AG09309 (cell line): ENCODE results near the gene GJC1.

Experiments used
- DNase-seq: peaks from one replicate; pipeline ENCODE4 v3.0.0-alpha.2; 2010; ENCODE audit warnings: low read depth
- H3K4me3 ChIP-seq: 2 replicates; pipeline ENCODE4 v1.5.1; 2011; ENCODE audit warnings: mild to moderate bottlenecking, low read depth, low read length, moderate library complexity; ENCODE audit not compliant: control insufficient read depth
- TF ChIP-seq, protein P1 (sequence below): IDR thresholded peaks from 2 replicates; pipeline ENCODE4 v1.5.1; 2011; ENCODE audit warnings: mild to moderate bottlenecking, low read depth, low read length, inconsistent platforms; ENCODE audit not compliant: insufficient read depth, control insufficient read depth; ENCODE audit errors: missing control alignments

GJC1 gene

DNA sequence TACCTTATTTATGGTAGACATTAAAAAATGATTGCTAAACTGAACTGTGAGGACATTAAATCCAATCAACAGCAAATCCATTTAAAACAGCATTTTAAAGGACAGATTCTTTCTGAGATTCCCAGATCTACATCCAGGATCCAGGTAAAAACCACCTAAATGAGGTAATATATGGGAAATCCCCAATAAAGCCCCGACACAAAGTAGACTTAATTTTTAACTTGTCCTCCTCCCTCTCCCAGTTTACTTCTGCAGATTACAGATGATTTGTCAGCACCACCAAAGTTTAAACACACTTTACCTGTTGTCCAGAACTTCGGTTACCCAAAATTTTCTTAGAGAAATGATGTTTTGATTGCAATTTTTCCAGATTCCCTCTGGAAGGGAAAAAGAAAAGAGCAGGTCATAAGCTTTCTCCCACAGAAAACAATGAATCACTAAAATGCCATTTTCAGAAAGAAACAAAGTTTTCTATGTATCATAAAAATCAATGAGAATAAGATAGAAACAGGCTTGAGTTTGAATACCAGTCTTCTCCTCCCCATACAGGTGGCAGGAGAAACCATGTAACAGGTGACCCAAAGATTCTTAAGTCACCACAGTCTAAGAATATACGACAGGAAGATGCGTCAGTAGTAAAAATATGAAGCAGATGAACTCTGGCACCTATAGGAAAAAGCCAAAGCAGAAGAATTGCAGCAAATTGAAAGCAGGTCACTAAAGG is 22.8 kb downstream of the GJC1 start:
- H3K4me3 ChIP-seq = no peak overlapping the region
- TF ChIP-seq, protein P1, sequence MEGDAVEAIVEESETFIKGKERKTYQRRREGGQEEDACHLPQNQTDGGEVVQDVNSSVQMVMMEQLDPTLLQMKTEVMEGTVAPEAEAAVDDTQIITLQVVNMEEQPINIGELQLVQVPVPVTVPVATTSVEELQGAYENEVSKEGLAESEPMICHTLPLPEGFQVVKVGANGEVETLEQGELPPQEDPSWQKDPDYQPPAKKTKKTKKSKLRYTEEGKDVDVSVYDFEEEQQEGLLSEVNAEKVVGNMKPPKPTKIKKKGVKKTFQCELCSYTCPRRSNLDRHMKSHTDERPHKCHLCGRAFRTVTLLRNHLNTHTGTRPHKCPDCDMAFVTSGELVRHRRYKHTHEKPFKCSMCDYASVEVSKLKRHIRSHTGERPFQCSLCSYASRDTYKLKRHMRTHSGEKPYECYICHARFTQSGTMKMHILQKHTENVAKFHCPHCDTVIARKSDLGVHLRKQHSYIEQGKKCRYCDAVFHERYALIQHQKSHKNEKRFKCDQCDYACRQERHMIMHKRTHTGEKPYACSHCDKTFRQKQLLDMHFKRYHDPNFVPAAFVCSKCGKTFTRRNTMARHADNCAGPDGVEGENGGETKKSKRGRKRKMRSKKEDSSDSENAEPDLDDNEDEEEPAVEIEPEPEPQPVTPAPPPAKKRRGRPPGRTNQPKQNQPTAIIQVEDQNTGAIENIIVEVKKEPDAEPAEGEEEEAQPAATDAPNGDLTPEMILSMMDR = no peak
- no peak for DNase-seq

DNA sequence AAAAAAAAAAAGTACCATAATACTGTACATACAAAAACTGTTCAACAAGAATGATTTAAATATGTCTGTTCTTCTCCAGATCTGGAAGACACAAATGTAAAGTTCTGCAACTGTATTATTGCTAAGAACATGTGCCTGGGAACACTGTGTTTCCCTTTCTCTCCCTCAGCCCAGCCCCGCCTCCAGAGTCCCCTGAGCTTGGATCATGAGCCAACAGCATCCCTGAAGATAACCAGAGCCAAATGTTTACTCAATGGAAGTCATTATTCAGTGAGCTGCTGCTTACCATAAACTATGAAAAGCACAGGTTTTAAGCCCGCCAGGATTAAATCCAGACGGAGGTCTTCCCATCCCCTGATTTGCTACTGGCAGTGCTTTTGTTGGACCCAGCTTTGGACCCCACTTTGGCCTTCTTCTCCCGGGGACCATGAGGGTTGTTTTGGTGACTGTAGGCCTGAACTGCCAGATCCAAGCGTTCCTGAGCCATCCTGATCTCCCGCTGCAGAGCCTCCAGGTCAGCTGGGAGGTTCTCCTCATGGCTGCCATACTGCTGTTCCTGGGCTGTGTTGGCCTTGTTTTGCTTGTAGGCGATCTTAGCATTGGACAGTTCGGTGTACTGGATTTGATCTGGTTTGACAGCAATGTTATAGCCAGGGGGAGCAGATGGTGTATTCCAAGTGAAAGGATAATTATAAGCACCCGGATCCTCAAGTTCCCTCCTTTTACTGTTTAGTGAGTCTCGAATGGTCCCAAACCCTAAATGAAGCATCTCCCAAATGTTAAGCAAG is 25.6 kb downstream of the GJC1 start:
- DNase-seq = no peak
- H3K4me3 ChIP-seq = no peak overlapping the region
- TF ChIP-seq, protein P1 = no peak

DNA sequence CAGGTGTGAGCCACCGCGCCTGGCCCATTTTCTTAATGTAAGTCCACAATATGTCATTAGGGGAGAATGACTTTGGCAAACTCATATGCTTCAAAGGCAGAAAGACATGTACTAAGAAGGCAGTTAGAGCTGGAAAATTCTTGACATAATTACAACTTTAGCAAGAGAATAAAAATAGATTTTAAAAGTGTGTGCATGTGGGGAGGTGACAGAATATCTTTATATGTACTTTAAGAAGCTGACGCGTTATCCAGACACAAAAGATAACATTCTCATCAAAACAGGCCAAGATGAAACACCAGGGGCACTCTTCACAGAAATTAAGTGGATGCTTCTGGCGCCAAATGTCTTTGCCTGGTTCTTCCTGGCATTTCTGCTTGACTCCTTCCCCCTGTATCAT is 28.2 kb downstream of the GJC1 start:
- TF ChIP-seq, protein P1 = no peak
- no peak for DNase-seq

DNA sequence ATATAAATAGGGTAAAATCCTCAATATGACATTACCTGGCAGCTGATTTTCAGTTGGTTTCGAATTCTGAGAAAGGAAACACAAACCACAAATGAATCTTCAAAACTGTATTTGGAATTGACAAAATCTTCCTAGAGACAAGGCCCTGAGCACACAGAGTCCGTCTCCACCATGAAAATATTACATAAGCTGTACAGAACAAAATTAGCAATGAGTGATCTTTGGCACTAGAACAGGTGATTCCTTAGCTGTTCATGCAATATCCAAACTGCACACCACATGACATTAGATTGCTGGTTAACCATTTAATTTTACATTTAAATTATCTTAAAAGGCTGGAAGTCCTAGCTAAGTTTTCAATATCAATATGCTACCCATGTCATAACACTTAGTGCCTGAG is 31.7 kb downstream of the GJC1 start:
- no peak overlapping the region for H3K4me3 ChIP-seq
- no peak for DNase-seq
- TF ChIP-seq, protein P1 = no peak

More for the DNA sequence above, 28.2 kb downstream of the GJC1 start:
- H3K4me3 ChIP-seq = no peak overlapping the region

DNA sequence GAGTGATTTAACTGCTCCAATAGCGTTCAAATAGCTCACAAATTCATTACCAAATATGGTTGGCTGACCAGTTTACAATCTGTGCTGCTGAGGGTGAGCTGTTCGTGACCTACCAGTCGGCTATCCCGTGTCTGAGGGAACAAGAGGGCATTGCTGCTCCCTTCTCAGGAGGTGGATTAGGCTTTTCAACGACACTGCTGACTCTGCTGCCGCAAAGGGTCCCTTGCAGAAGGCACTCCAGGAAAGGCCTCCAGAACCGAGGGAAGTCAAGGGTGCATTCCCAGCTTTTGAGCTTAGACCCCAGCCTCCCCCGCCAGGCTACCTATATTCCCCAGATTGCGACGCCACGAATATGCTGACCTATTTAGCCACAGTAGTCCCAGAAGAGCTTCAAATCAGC is 32.3 kb downstream of the GJC1 start:
- TF ChIP-seq, protein P1 = no peak
- no peak for DNase-seq
- H3K4me3 ChIP-seq = no peak overlapping the region

DNA sequence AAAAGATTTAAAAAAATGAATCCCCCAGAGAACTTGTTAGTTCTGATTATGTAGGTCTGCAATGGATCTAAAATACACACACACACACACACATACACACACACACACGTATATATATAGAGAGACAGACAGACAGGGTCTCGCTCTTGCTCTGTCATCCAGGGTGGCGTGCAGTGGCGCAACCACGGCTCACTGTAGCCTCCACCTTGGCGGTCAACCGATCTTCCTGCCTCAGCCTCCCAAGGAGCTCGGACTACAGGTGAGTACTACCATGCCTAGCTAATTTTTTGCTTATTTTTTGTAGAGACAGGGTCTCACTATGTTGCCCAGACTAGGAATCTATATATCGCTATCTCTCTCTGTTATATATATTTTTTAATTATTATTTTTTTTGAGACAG is 33.4 kb downstream of the GJC1 start:
- TF ChIP-seq, protein P1 = no peak

More for the DNA sequence above, 33.4 kb downstream of the GJC1 start:
- no peak overlapping the region for H3K4me3 ChIP-seq
- DNase-seq = no peak
